Measurements from ENCODE around the gene PIGM.

The PIGM gene

GRCh38 chr1:160031365-160032164 lies at the start of gene PIGM:
TSS of gene PIGM (minus strand) at chr1:160031990. CDS start at chr1:160031739, 251 bp downstream.
- H3K4me1 Mint-ChIP-seq (ENCODE audit: low read depth), result peaks cover 26% of the 10 kb centered on the region
- peaks cover 4% of the 10 kb centered on the region for H3K36me3 Mint-ChIP-seq (ENCODE audit: low read depth)
- no peaks in the 10 kb centered on the region for H3K9me3 Mint-ChIP-seq
- peak within 1 kb of the TSS; percentile 86 for H3K27ac Mint-ChIP-seq
- H3K27me3 Mint-ChIP-seq (ENCODE audit: low read depth), result peaks cover 18% of the 10 kb centered on the region
- H3K4me3 Mint-ChIP-seq, result peak within 1 kb of the TSS; percentile 96

- peaks cover 2% of the 10 kb centered on the region for H3K36me3 Mint-ChIP-seq (ENCODE audit: low read depth)
- H3K4me3 Mint-ChIP-seq, result no peak within 1 kb of the TSS
- H3K4me1 Mint-ChIP-seq (ENCODE audit: low read depth), result peaks cover 7% of the 10 kb centered on the region
- peaks cover 57% of the 10 kb centered on the region for H3K27me3 Mint-ChIP-seq (ENCODE audit: low read depth)
- peak within 1 kb of the TSS; percentile 27 for H3K27ac Mint-ChIP-seq
- H3K9me3 Mint-ChIP-seq, result no peaks in the 10 kb centered on the region
Observed at GRCh38 chr1:160081261-160081936, 49.6 kb upstream of the PIGM start, which contains the start of gene KCNJ9. TSS of gene KCNJ9 (plus strand) at chr1:160081538. CDS start at chr1:160084031, 2,493 bp downstream.

GRCh38 chr1:160080381-160081100 lies 48.8 kb upstream of the PIGM start:
- Mint-ChIP-seq H3K27ac (no peak overlapping the region), H3K36me3 (ENCODE audit: low read depth) (no peaks in the 10 kb centered on the region), H3K27me3 (ENCODE audit: low read depth) (peaks cover 57% of the 10 kb centered on the region), H3K9me3 (no peaks in the 10 kb centered on the region), H3K4me3 (no peak overlapping the region), H3K4me1 (ENCODE audit: low read depth) (peaks cover 5% of the 10 kb centered on the region)

GRCh38 chr1:160079448-160079847 lies 47.7 kb upstream of the PIGM start:
- H3K27ac Mint-ChIP-seq, result no peak overlapping the region
- H3K36me3 Mint-ChIP-seq (ENCODE audit: low read depth), result no peaks in the 10 kb centered on the region
- no peaks in the 10 kb centered on the region for H3K9me3 Mint-ChIP-seq
- H3K27me3 Mint-ChIP-seq (ENCODE audit: low read depth), result peaks cover 59% of the 10 kb centered on the region
- no peak overlapping the region for H3K4me3 Mint-ChIP-seq
- H3K4me1 Mint-ChIP-seq (ENCODE audit: low read depth), result peaks cover 5% of the 10 kb centered on the region

GRCh38 chr1:160078512-160079195 lies 46.9 kb upstream of the PIGM start:
- H3K27me3 Mint-ChIP-seq (ENCODE audit: low read depth), result peaks cover 54% of the 10 kb centered on the region

GRCh38 chr1:160077486-160077885 lies 45.7 kb upstream of the PIGM start:
- Mint-ChIP-seq H3K4me1 (ENCODE audit: low read depth) (peaks cover 2% of the 10 kb centered on the region), H3K4me3 (no peak overlapping the region), H3K36me3 (ENCODE audit: low read depth) (no peaks in the 10 kb centered on the region), H3K27ac (no peak overlapping the region), H3K27me3 (ENCODE audit: low read depth) (peaks cover 45% of the 10 kb centered on the region), H3K9me3 (no peaks in the 10 kb centered on the region)

More at GRCh38 chr1:160078512-160079195, 46.9 kb upstream of the PIGM start:
- Mint-ChIP-seq H3K9me3 (no peaks in the 10 kb centered on the region), H3K27ac (no peak overlapping the region), H3K36me3 (ENCODE audit: low read depth) (no peaks in the 10 kb centered on the region), H3K4me3 (no peak overlapping the region), H3K4me1 (ENCODE audit: low read depth) (peaks cover 2% of the 10 kb centered on the region)

GRCh38 chr1:160076295-160076694 lies 44.5 kb upstream of the PIGM start:
- Mint-ChIP-seq H3K36me3 (ENCODE audit: low read depth) (no peaks in the 10 kb centered on the region), H3K9me3 (no peaks in the 10 kb centered on the region), H3K4me1 (ENCODE audit: low read depth) (peaks cover 5% of the 10 kb centered on the region), H3K4me3 (no peak overlapping the region), H3K27me3 (ENCODE audit: low read depth) (peaks cover 44% of the 10 kb centered on the region), H3K27ac (no peak overlapping the region)

GRCh38 chr1:160075836-160076235 lies 44.0 kb upstream of the PIGM start:
- Mint-ChIP-seq H3K9me3 (no peaks in the 10 kb centered on the region), H3K4me3 (no peak overlapping the region), H3K27ac (no peak overlapping the region), H3K27me3 (ENCODE audit: low read depth) (peaks cover 42% of the 10 kb centered on the region), H3K4me1 (ENCODE audit: low read depth) (peaks cover 4% of the 10 kb centered on the region), H3K36me3 (ENCODE audit: low read depth) (no peaks in the 10 kb centered on the region)

GRCh38 chr1:160074865-160075264 lies 43.1 kb upstream of the PIGM start:
- Mint-ChIP-seq H3K4me1 (ENCODE audit: low read depth) (peaks cover 10% of the 10 kb centered on the region), H3K9me3 (no peaks in the 10 kb centered on the region), H3K27me3 (ENCODE audit: low read depth) (peaks cover 41% of the 10 kb centered on the region)

GRCh38 chr1:160071289-160071688 lies 39.5 kb upstream of the PIGM start:
- no peaks in the 10 kb centered on the region for H3K9me3 Mint-ChIP-seq
- H3K36me3 Mint-ChIP-seq (ENCODE audit: low read depth), result no peaks in the 10 kb centered on the region
- H3K4me3 Mint-ChIP-seq, result no peak overlapping the region
- H3K27me3 Mint-ChIP-seq (ENCODE audit: low read depth), result peaks cover 53% of the 10 kb centered on the region
- peaks cover 13% of the 10 kb centered on the region for H3K4me1 Mint-ChIP-seq (ENCODE audit: low read depth)
- H3K27ac Mint-ChIP-seq, result no peak overlapping the region

More at GRCh38 chr1:160074865-160075264, 43.1 kb upstream of the PIGM start:
- Mint-ChIP-seq H3K36me3 (ENCODE audit: low read depth) (no peaks in the 10 kb centered on the region), H3K4me3 (no peak overlapping the region), H3K27ac (no peak overlapping the region)

- H3K9me3 Mint-ChIP-seq, result no peaks in the 10 kb centered on the region
- H3K27me3 Mint-ChIP-seq (ENCODE audit: low read depth), result peaks cover 59% of the 10 kb centered on the region
- H3K4me1 Mint-ChIP-seq (ENCODE audit: low read depth), result peaks cover 13% of the 10 kb centered on the region
Observed at GRCh38 chr1:160070243-160071163, 38.7 kb upstream of the PIGM start.

GRCh38 chr1:160069460-160070231 lies 37.9 kb upstream of the PIGM start, which contains the start of gene KCNJ10:
TSS of gene KCNJ10 (minus strand) at chr1:160070160. CDS start at chr1:160042532, 27,628 bp downstream.
- Mint-ChIP-seq H3K27me3 (ENCODE audit: low read depth) (peaks cover 63% of the 10 kb centered on the region), H3K36me3 (ENCODE audit: low read depth) (no peaks in the 10 kb centered on the region), H3K27ac (no peak within 1 kb of the TSS)

More at GRCh38 chr1:160070243-160071163, 38.7 kb upstream of the PIGM start:
- Mint-ChIP-seq H3K4me3 (peak overlapping the region; percentile 86), H3K27ac (no peak overlapping the region), H3K36me3 (ENCODE audit: low read depth) (no peaks in the 10 kb centered on the region)

More at GRCh38 chr1:160069460-160070231, 37.9 kb upstream of the PIGM start, which contains the start of gene KCNJ10:
- Mint-ChIP-seq H3K4me1 (ENCODE audit: low read depth) (peaks cover 13% of the 10 kb centered on the region), H3K4me3 (peak within 1 kb of the TSS; percentile 86), H3K9me3 (no peaks in the 10 kb centered on the region)
